HG03196 (cell line): Measurements from ENCODE around the gene C16orf54.
A peak's percentile ranks its signal among the peaks of the same experiment; 100 is the strongest.
"Not testable (repeated sequence)": the region's sequence is repeated elsewhere in the genome, so short reads cannot be mapped to it uniquely, and the experiment has no call there.

ENCODE experiments used
- ATAC-seq: cut with Tn5 transposase; IDR thresholded peaks from one replicate; pipeline ENCODE4 v1.9.1; 2021; ENCODE audit not compliant: unreplicated experiment

Gene C16orf54

DNA sequence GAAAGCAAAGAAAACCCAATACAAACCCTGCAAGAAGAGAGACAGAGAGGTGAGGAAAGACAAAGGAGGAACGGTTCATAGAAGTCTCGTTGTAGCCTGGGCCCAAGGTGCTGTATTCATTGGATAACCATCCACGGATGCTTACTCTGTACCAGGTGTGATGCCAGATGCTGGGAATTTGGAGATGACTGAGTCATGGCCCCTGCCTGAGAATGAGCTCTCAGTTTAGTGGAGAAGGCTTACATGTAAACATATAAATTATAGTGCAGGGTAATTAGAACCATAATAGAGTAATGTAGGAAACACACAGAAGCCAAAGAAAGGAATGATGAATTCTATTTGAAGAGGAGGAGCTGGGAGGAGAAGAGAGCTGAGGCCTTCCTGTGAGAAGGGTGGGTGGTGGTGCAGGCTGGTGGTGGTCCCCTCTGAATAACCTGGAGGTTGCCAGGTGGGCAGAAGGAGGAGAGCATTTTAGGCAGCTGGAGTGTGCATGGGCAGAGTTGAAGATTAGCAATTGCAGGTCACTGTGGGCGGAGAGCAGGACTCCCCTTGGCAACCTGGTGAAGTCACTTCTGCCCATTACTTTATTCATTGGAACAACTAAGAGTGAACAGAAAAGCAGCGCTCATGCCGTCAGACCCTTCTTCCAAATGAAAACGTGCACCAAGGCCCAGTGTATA lies 24.6 kb upstream of the C16orf54 start:
- no peak for ATAC-seq

DNA sequence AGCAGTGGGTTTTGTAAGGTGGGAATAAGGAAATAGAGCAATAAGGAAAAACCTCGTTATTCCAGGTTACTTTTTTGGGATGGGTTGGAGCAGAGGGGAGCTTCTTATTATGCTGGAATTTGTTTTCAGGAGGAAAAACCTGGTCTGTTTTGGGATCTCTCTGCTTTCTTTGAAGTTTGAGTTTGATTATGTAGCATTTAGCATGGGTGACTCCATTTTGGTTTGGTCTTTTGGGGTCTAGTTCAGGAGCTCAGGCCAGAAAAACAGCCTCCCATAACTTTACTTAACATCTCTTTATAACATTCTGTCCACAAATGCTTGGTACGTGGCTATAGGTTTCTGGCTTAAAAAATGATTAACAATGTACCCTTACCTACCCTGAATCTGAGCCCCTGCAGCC lies 23.7 kb upstream of the C16orf54 start:
- ATAC-seq: no peak

DNA sequence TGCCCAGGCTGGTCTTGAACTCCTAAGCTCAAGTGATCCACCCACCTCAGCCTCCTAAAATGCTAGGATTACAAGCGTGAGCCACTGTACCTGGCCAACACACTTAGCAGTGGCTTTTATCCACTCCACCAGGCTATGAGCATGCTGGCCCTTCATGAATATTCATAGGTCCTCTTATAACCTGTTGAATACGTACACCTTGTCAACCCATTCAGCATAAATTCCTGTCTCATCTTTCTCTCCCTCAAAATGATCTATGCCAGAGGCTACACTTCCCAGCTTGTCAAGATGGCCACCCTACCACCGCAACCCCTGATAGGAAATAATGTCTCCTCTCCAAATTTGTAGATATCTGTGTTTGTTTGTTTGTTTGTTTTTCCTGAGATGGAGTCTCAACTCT lies 21.3 kb upstream of the C16orf54 start:
- no peak for ATAC-seq

DNA sequence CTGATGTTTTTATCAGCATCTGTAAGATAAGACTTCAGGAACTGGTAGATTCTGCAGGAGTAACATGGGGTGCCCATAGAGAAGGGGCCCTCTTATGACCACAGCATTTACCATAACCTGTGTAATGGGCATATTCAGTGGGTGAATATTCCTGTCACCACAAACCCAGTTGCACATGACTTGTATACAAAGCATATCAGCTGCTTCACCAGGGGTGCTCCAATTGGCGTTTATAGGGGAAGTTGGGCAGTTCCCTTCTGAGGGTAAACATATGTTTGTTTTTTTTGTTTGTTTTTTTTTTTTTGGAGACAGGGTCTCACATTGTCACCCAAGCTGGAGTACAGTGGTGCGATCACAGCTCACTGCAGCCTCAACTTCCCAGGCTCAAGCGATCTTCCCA lies 20.8 kb upstream of the C16orf54 start:
- ATAC-seq: no peak

DNA sequence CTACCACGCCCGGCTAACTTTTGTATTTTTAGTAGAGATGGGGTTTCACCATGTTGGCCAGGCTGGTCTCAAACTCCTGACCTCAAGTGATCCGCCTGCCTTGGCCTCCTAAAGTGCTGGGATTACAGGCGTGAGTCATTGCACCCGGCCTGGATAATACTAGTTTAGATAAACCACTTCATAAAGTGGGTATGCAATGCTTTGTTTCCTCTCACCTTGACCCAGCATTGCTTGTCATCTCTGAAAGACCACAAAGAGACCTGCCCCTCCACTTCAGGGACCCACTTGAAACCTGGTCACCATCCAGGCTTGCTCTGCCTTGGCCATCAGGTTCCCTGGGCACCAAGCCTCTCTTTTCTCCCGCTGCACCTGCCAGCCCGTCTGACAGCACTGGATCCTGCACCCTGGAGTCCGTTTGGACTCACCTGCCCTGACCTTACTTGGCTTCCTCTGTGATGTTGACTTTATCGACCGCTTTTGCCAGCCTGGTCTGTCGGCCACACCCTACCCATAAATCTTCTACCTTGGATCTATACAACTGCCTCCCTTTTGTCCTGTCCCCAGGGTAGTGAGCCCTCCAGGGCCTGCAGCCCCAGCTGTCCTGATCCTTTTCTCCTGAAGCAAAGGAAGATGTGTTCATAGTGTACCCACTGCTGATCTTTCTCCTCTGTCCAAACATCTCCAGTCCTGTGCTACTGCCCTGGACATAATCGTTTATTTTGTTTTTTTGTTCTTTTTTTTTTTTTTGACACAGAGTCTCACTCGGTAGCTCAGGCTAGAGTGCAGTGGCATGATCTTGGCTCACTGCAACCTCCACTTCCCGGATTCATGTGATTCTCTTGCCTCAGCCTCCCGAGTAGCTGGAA lies 19.6 kb upstream of the C16orf54 start:
- no peak for ATAC-seq

DNA sequence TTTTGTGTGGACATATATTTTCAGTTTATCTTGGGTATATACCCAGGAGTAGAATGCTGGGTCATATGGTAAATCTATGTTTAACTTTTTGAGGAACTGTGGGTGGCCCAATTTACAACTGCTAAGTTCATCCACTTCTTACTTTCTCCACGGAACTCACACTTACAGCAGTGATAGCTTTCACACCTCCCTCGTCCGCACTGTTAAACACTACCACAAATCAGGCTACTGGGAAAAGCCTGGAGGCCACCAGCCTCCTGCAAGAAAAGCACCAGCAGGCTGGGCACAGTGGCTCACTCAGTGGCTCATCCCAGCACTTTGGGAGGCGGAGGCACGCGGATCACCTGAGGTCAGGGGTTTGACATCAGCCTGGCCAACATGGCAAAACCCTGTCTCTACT lies 17.5 kb upstream of the C16orf54 start:
- no peak for ATAC-seq

DNA sequence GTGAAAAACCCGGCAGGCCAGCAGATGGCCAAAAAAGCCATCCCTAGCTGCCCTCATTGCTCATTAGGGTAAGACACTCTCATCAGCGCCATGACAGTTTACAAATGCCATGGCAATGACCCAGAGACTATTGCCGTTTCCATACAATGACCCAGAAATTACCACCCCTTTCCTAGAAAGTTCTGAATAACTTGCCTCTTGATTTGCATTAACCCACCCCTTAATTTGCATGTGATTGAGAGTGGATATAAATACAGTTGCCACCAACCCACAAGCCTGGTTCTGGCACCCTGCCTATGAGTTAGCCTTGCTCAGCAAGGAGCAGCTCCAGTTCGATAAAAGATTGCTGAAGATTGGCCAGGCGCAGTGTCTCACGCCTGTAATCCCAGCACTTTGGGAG lies 16.1 kb upstream of the C16orf54 start:
- no peak for ATAC-seq

DNA sequence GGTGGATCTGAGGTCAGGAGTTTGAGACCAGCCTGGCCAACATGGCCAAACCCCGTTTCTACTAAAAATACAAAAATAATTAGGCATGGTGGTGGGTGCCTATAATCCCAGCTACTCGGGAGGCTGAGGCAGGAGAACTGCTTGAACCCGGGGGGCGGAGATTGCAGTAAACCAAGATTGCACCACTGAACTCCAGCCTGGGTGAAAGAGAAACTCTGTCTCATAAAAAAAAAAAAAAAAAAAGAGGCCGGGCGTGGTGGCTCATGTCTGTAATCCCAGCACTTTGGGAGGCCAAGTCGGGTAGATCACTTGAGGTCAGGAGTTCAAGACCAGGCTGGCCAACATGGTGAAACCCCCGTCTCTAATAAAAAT lies 15.5 kb upstream of the C16orf54 start:
- not testable (repeated sequence) for ATAC-seq

DNA sequence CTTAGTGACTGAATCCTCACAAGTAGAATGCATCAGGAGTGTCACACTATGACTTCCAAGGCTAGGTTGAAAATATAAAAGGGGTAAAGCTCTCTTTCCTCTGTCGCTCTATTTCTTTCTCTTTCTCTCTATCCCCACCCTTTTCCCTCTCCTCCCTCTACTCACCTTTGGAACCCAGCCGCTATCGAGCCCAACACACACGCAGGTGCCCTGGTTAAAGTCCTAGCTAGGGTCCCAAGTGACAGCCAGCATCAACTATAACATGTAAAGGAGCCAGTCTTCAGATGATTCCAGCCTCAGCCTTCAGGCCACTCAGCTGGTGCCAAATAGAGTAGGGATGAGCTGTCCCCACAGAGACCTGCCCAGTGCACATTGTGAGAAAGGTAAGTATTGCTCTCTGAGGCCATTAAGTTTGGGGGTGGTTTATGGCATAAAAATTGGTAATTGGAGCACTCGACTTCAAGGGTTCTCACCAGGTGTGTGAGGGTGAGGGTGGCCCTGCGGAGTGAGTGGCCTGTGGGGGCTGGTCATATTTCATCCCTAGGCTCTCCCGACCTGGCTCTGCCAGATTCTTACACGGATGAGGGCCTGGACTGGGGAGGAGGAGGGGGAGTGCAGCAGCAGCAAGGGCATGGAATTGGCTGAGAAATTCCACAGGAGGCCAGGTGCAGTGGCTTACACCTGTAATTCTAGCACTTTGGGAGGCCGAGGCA lies 14.9 kb upstream of the C16orf54 start:
- no peak for ATAC-seq

DNA sequence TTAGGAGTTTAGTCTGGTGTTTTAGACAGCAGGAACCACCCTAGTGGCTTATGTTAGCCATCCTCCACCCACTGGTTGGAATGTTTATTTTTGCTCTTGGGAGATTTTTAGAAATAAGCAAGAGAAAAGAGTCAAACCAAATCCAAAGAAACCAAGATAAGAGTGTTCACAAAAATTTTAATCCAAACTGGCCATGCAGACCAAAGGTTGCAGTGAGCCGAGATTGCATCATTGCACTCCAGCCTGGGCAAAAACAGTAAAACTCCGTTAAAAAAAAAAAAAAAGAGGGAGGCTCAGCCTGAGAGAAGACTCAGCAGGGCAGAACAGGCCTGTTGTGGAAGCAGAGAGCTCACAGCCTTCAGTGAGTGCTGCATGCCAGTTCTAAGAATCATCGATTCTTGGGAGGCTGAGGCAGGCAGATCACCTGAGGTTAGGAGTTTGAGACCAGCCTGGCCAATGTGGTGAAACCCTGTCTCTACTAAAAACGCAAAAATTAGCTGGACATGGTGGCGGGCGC lies 12.2 kb upstream of the C16orf54 start:
- ATAC-seq: no peak

DNA sequence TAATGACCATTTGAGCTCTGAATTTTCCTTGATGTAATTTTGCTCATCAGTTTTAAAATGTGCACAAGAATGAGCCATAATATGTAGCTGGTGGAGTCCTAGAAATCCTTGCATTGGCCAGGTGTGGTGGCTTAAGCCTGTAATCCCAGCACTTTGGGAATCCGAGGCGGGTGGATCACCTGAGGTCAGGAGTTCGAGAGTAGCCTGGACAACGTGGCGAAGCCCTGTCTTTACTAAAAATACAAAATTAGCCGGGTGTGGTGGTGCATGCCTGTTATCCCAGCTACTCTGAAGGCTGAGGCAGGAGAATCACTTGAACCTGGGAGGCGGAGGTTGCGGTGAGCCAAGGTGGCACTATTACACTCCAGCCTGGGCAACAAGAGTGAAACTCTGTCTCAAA lies 11.3 kb upstream of the C16orf54 start:
- not testable (repeated sequence) for ATAC-seq

DNA sequence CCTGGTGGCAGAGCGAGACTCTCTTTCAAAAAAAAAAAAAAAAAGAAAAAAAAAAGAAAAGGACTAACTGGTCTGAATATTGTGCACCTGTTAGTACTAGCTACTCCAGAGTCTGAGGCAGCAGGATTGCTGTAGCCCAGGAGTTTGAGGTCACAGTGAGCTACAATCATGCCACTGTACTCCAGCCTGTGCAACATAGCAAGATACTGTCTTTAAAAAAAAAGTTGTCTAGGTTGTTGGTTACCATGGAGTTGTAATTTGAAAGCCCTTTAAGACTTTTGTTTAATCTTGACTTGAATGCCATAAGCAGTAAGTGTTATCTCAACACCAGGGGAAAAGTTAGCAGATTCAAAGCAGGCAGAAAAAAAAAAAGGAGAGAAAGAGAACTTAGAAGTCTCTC lies 10.9 kb upstream of the C16orf54 start:
- no peak for ATAC-seq

DNA sequence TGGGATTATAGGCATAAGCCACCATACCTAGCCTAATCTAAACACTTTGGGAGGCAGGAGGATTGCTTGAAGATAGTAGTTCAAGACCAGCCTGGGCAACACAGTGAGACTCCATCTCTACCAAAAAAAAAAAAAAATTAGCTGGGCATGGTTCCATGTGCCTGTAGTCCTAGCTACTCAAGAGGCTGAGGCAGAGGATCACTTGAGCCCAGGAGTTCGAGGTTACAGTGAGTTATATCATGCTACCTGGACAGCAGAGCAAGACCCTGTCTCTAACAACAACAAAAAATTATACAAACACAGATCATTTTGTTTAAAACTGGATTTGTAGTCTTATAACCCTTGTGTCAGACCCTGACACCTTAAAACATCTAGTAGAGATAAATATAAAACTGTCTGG lies 7.7 kb upstream of the C16orf54 start:
- ATAC-seq: no peak

DNA sequence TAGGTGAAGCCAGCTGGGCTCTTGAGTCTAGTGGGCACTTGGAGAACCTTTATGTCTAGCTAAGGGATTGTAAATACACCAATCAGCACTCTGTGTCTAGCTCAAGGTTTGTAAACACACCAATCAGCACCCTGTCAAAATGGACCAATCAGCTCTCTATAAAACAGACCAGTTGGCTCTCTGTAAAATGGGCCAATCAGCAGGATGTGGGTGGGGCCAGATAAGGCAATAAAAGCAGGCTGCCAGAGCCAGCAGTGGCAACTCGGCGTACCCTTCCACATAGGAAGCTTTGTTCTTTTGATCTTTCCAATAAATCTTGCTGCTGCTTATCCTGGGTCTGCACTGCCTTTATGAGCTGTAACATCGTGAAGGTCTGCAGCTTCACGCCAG lies 3.0 kb upstream of the C16orf54 start:
- not testable (repeated sequence) for ATAC-seq

DNA sequence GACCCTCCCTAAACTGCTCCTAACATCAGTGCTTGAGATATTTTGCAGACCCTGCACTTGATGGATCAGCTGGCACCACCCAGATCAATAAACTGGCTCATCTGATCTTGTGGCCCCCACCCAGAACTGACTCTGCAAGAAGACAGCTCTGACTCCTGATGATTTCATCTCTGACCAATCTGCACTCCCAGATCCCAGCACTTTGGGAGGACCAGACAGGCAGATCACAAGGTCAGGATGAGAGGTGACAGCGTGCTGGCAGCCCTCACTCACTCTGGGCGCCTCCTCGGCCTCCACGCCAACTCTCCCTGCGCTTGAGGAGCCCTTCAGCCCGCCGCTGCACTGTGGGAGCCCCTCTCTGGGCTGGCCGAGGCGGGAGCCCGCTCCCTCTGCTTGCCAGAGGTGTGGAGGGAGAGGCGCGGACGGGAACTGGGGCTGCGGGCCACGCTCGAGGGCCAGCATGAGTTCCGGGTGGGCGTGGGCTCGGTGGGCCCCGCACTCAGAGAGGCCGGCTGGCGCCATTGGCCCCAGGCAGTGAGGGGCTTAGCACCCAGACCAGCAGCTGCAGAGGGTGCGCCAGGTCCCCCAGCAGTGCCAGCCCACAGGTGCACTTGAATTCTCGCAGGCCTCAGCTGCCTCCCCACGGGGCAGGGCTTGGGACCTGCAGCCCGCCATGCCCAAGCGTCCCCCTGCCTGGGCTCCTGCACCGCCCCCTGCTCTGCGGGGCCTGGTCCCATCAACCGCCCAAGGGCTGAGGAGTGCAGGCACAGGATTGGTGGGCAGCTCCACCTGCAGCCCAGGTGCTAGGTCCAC lies 2.4 kb upstream of the C16orf54 start:
- no peak for ATAC-seq

DNA sequence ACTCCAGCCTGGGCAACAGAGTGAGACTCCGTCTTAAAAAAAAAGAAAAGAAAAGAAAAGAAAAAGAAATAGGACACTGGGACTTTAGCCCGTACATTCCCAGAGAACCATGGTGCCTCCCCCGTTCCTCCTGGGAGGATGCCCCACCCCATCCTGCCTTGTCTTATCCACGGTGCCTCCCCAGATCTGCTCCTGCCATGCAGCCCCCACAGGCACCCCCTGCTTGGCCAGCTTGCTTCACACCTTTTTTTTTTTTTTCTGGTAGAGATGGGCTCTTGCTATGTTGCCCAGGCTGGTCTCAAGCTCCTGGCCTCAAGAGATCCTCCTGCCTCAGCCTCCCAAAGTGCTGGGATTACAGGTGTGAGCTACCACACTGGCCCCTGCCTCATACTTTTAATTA lies 728 bp upstream of the C16orf54 start:
- not testable (repeated sequence) for ATAC-seq

DNA sequence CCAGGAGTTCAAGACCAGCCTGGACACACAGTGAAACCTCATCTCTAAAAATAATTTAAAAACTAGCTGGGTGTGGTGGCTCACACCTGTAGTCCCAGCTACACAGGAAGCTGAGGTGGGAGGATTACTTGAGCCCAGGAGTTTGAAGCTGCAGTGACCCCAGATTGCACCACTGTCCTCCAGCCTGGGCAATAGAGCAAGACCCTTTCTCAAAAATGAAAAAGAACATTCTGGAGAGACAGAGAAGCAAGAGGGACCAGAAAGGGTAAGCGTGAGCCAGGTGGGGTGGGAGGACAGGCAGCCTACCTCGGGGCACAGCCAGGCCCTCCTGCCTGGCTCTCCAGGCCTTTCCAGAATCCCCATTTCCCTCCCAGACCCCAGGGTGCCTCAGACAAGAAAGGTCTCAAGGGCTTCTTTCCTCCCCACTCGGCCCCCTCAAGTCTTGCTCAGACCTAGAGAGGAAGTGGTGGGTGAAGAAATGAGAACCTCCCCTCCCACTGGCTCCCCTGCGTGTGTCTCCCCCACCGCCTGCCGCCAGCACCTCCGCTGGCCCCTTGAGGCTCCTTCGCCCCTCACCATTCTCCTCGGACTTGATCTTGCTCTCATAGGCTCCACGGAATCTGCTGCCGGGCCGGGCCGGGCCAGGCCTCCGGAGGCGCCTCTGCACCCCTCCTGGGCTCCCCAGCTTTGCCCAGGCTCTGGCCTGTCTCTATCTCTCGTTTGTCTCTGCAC lies 503 bp downstream of the C16orf54 start:
- peak; percentile 20 for ATAC-seq

DNA sequence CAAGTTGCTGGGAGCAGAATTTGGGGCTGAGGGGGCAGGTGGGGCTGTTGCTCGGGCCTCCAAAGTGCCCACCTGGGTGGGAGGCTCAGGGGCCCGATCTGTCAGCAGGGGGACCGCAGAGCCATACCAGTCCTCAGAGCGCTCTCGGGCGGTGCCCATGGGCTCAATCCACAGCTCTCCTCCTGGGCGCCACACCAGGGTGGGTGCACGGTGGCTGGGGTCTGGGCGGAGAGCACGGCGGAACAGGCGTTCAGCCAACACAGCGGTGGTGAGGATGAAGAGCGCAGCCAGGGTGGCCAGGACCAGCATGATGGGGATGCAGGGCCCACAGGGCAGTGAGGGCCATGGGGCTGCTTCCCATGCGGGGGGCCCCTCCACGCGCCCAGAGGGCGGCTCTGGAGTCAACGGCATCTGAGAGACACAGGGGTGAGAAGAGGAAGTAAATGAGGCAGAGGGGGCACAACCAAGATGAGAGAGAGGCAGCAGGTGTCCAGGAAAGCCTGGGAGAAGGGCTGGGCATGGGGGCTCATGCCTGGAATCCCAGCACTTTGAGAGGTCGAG lies 1.2 kb downstream of the C16orf54 start:
- ATAC-seq: no peak

DNA sequence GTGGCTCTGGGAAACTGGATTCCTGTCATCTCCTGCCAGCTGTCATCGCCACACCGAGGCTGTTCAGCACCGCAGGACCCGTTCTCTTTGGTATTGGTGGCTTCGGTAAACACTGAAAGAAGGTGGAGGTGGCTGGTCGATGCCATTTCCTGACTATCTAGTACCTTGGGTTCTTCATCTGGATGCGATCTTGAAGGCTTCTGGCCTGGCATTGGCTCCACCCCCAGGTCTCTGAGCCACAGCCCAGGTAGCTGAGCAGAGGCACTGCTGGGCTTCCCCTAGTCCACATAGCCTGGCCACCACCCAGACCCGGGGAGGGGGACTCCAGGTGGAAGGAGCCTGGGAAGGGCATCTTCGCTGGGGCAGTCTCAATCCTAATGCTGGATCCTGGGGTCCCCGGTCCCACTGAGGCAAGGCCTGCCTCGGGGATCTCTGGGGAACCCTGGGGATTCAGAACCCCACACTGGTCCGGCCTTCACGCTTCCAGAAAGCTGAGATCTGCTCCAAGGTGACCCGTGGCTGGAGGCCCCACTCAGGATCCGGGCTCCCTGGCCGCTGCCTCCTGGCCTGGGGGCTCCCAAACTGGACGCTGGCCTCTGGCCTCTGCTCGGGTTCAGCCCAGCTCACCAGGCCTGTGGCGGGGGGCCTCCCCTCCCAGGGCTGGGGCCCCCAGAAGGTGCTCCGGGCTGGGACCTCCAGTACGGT lies 1.8 kb downstream of the C16orf54 start:
- ATAC-seq: no peak
